Psoas muscle (tissue), 8 donors: ENCODE measurements around the gene RRP1B. TPM values are rescaled to one million over a fixed set of nuclear protein-coding genes. Genes with fewer than 3 reads are reported as not detected.

Experiments used
- ATAC-seq, 4 donors: fragments of 200-7000 bp; cut with Tn5 transposase; one replicate each; pipeline ENCODE4 v1.9.1; 2020; ENCODE audit warnings: moderate library complexity in 3 of 4, mild to moderate bottlenecking in 2 of 4
- DNase-seq, 2 donors: peaks; one replicate each; pipeline ENCODE4 v3.0.0-alpha.2; 2020
- H3K27ac ChIP-seq: fragments of 200-600 bp; one replicate; pipeline ENCODE4 v1.8.0; 2022
- H3K27me3 ChIP-seq, 3 donors: fragments of 200-600 bp in 1 of 3; one replicate each; pipeline versions ENCODE4 v1.6.1 to v1.8.0; 2013 to 2022; ENCODE audit warnings: low read length in 2 of 3, mild to moderate bottlenecking in 2 of 3, moderate library complexity in 1 of 3; ENCODE audit not compliant: insufficient read depth in 3 of 3
- H3K36me3 ChIP-seq, 2 donors: fragments of 200-600 bp in 1 of 2; one replicate each; pipeline versions ENCODE4 v1.6.1 to v1.8.0; 2013 to 2022; ENCODE audit warnings: low read depth in 1 of 2, mild to moderate bottlenecking in 1 of 2, moderate library complexity in 1 of 2; ENCODE audit not compliant: insufficient read depth in 1 of 2
- H3K4me1 ChIP-seq: fragments of 200-600 bp; one replicate; pipeline ENCODE4 v1.8.0; 2022
- H3K4me3 ChIP-seq: fragments of 200-600 bp; one replicate; pipeline ENCODE4 v1.8.0; 2022; ENCODE audit warnings: mild to moderate bottlenecking
- H3K9me3 ChIP-seq: fragments of 200-600 bp; one replicate; pipeline ENCODE4 v1.8.0; 2022
- CTCF ChIP-seq: fragments of 200-600 bp; IDR thresholded peaks from one replicate; pipeline ENCODE4 v1.8.0; 2022; ENCODE audit warnings: antibody characterized with exemption
- WGBS, 3 donors: extraction: QIAGEN DNeasy Blood & Tissue Kit; methylation state at CpG; one replicate each; pipeline versions ENCODE4 v1.1.6 to v1.1.7; 2013; 5-methylcytosine and 5-hydroxymethylcytosine counted together
- intact Hi-C, 2 donors: fragments of 100-400 bp; cut with DNase I; formaldehyde crosslinking; loops; one replicate each; pipeline versions ENCODE4 v1.11.0 to v1.14.2; 2022
- polyA plus RNA-seq, 3 donors: library from polyadenylated mRNA; stranded (reverse); fragments of 200-250 nt; gene quantifications; one replicate each; pipeline ENCODE4 v1.2.3, GENCODE V29; 2013
- total RNA-seq, 4 donors: library from RNA; stranded (reverse); fragmentation: NEBNext Ultra II Directional in 2 of 4; extraction: Animal tissue kit (Norgen Biotek cat#: 25700) in 2 of 4; gene quantifications; one replicate each; pipeline versions ENCODE4 v1.2.1 to v1.2.4, GENCODE V29; 2021 to 2023
- donor health status: healthy with polysubstance abuse.
- donor health status: DM: no; HTN: no; CAD: no; lungs with moderate emphysema.
- donor health status: Bipolar disorder and iron deficiency.
- donor health status: healthy.
- donor health status: DM: yes; HTN: yes; CAD: no.
- donor health status: DM: no; HTN: no; CAD: no.
- donor health status: DM: no; HTN: no; CAD: no.
- donor health status: DM: yes; HTN: yes; CAD: no.

The RRP1B gene
- total and polyA plus RNA-seq, 7 donors = 6.0 to 21.6 (median 20.2) TPM

- Histone ChIP-seq H3K4me3 (no peak overlapping the region), H3K27me3 (no peaks in the 10 kb centered on the region), H3K9me3 (no peaks in the 10 kb centered on the region), H3K4me1 (no peaks in the 10 kb centered on the region), H3K36me3 (peaks cover 5 to 98% of the 10 kb centered on the region in 2 donors), H3K27ac (no peak overlapping the region)
- ATAC-seq = no peak
- no peak for TF ChIP-seq CTCF
- 93 to 97% (median 95%) methylated on average over 7 of the region's 7 CpGs for WGBS, 3 donors
- DNase-seq = no peak
- intact Hi-C loops = no loop called here
Measured at GRCh38 chr21:43690346-43690745, 31.0 kb downstream of the RRP1B start.

DNA sequence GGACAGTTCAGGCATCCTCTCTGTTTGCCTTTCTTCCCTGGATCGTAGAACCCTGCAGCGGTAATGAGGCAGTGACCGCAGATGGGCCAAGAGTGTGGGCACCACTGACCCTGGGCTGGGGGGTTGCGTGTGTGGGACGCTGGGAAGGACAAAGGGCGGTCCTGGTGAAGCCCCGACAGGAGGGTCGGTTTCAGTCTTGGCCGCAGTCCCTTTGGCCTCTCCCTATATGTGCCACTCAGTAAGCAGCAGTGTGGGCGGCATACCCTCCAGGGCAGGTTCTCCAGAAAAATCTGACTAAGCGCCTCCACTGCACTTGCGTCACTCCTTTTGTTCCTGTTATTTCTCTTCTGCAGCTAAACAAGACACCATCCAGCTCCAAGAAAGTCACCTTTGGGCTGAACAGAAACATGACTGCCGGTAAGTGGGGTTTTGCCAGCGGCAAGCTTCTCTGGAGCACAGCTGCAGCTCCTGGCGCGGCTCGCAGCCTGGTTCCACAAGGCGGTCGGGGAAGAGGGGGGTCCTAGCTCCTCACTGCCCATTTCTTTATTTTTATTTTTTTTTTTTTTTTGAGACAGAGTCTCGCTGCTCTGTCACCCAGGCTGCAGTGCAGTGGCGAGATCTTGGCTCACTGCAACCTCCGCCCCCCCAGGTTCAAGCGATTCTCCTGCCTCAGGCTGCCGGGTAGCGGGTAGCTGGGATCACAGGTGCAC is 31.9 kb downstream of the RRP1B start:
- TF ChIP-seq CTCF = no peak
- Histone ChIP-seq H3K27me3 (no peaks in the 10 kb centered on the region), H3K36me3 (peaks cover 5 to 92% of the 10 kb centered on the region in 2 donors), H3K27ac (no peak overlapping the region), H3K9me3 (no peaks in the 10 kb centered on the region), H3K4me3 (no peak overlapping the region), H3K4me1 (no peaks in the 10 kb centered on the region)
- DNase-seq (no peak), ATAC-seq (no peak)
- 95 to 96% (median 95%) methylated on average over 25 of the region's 25 CpGs for WGBS, 3 donors
- intact Hi-C loops = no loop called here

DNA sequence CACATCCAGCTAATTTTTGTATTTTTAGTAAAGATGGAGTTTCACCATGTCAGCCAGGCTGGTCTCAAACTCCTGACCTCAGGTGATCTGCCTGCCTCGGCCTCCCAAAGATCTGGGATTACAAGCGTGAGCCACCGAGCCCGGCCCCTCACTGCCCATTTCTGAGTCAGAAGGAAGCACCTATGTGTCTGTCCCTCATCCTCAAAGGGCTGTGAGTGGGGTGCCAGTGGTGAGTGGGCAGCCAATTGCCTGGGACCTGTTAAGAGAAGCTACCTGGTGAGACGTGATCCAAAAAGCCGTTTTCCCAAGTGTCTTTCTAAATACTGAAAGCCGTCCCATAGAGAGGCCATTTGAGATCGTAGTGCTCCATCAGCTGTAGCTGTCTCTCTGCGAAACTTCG is 32.4 kb downstream of the RRP1B start:
- Histone ChIP-seq H3K4me1 (no peaks in the 10 kb centered on the region), H3K9me3 (no peaks in the 10 kb centered on the region), H3K4me3 (no peak overlapping the region), H3K27me3 (no peaks in the 10 kb centered on the region), H3K36me3 (peaks cover 5 to 86% of the 10 kb centered on the region in 2 donors), H3K27ac (no peak overlapping the region)
- WGBS, 3 donors = 90 to 96% (median 95%) methylated on average over 10 of the region's 10 CpGs
- intact Hi-C loops = no loop called here
- ATAC-seq (no peak), DNase-seq (no peak)
- TF ChIP-seq CTCF = no peak

DNA sequence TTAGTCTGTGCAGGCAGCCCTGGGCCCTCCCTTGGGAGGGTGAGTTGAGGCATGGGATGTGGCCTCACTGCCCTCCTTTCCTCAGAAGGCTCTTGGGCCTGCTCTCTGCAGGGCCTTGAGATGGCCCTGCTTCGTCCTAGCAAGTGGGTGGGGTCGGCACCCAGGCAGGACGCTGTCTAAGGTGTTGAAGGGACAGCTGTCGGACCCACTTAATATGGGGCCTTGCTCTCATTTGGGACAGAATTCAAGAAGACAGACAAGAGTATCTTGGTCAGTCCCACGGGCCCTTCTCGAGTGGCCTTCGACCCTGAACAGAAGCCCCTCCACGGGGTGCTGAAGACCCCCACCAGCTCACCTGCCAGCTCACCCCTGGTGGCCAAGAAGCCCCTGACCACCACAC is 33.6 kb downstream of the RRP1B start:
- no peaks in the 10 kb centered on the region for H3K27me3 ChIP-seq
- DNase-seq (no peak), ATAC-seq (no peak)
- WGBS, 3 donors = 91 to 97% (median 92%) methylated on average over 8 of the region's 8 CpGs
- intact Hi-C loops = no loop called here
- H3K9me3 ChIP-seq = no peaks in the 10 kb centered on the region
- H3K4me3 ChIP-seq = no peak overlapping the region
- H3K27ac ChIP-seq = no peak overlapping the region
- TF ChIP-seq CTCF = no peak
- H3K36me3 ChIP-seq = peaks cover 5 to 74% of the 10 kb centered on the region in 2 donors
- no peaks in the 10 kb centered on the region for H3K4me1 ChIP-seq

GRCh38 chr21:43693981-43694380 is 34.6 kb downstream of the RRP1B start:
- 92 to 95% (median 94%) methylated on average over 23 of the region's 23 CpGs for WGBS, 3 donors

More at GRCh38 chr21:43693981-43694380, 34.6 kb downstream of the RRP1B start:
- H3K27me3 ChIP-seq = no peaks in the 10 kb centered on the region
- H3K9me3 ChIP-seq = no peaks in the 10 kb centered on the region
- no peak overlapping the region for H3K4me3 ChIP-seq
- intact Hi-C loops = no loop called here
- TF ChIP-seq CTCF = no peak
- DNase-seq = no peak
- H3K36me3 ChIP-seq = peaks cover 5 to 65% of the 10 kb centered on the region in 2 donors
- no peak for ATAC-seq
- H3K4me1 ChIP-seq = no peaks in the 10 kb centered on the region
- H3K27ac ChIP-seq = no peak overlapping the region
